VCaP (cell line): ENCODE results near the gene PGBD2.

Source experiments
- H3K27ac ChIP-seq: fragments of 450-650 bp; 2 replicates; pipeline ENCODE4 v1.5.1; 2017
- TF ChIP-seq, protein P1 (sequence below): fragments of 450-650 bp; conservative IDR thresholded peaks from 2 replicates; pipeline ENCODE4 v1.5.1; 2017; ENCODE audit warnings: mild to moderate bottlenecking, moderate library complexity

PGBD2 gene

DNA sequence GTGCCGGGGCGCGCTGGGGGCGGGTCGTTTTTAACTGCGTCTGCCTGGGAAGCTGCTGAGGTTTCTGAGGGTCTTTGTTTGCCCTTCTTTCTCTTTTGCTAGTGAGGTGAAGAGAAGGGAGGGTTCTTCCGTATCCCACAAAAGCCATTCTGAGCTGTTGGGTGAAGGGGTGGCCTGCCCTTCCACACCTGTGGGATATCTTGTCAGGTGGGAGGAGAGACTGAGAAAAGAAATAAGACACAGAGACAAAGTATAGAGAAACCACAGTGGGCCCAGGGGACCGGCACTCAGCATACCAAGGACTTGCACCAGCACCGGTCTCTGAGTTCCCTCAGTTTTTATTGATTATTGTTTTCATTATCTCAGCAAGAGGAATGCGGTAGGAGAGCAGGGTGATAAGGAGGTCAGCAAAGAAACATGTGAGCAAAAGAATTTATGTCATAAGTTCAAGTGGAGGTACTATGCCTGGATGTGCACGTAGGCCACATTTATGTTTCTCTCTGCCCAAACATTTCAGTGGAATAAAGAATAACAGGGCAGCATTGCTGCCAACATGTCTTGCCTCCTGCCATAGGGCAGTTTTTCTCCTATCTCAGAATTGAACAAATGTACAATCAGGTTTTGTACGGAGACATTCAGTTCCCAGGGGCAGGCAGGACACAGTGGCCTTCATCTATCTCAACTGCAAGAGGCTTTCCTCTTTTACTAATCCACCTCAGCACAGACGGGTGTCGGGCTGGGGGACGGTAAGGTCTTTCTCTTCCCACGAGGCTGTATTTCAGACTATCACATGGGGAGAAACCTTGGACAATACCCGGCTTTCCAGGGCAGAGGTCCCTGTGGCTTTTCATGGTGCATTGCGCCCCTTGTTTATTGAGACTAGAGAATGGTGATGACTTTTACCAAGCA lies 972 bp downstream of the PGBD2 start:
- peak overlapping the region; percentile 79 for H3K27ac ChIP-seq
- TF ChIP-seq, protein P1, sequence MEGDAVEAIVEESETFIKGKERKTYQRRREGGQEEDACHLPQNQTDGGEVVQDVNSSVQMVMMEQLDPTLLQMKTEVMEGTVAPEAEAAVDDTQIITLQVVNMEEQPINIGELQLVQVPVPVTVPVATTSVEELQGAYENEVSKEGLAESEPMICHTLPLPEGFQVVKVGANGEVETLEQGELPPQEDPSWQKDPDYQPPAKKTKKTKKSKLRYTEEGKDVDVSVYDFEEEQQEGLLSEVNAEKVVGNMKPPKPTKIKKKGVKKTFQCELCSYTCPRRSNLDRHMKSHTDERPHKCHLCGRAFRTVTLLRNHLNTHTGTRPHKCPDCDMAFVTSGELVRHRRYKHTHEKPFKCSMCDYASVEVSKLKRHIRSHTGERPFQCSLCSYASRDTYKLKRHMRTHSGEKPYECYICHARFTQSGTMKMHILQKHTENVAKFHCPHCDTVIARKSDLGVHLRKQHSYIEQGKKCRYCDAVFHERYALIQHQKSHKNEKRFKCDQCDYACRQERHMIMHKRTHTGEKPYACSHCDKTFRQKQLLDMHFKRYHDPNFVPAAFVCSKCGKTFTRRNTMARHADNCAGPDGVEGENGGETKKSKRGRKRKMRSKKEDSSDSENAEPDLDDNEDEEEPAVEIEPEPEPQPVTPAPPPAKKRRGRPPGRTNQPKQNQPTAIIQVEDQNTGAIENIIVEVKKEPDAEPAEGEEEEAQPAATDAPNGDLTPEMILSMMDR: no peak

DNA sequence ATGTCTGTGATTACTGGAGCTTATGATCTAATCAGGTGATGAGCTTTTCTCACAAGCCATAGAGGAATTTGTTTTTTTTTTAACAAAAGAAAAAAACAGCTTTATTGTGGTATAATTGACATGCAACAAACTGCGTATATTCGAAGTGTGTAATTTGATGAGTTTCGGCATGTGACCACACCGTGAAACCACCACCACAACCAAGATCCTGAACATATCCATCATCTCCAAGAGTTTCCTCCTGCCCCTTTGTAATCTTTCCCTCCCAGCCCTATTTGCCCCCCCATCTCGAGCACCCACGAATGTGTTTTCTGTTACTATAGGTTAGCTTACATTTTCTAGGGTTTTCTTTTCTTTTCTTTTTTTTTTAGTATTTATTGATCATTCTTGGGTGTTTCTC lies 4.7 kb downstream of the PGBD2 start:
- H3K27ac ChIP-seq: no peak overlapping the region

DNA sequence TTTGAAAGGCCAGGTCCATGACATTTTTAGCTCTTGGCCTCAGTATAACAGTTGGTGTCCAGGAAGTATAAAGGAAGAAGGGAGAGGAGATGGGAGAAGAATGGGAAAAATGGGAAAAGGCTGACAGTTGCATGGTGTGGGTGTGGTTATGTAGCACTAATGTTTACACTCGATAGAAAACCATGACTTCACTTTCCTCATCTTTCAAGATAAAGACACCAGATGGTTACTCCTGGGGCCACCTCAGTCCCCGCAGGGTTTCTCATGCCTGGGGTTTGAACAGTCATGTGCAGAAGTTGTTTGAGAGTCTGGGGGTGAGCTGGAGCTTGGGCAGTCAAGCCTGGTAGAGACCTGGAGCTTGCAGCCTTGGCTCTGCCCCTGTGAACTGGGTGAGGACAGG lies 7.9 kb downstream of the PGBD2 start:
- no peak overlapping the region for H3K27ac ChIP-seq
- TF ChIP-seq, protein P1: no peak

More for the DNA sequence above, 4.7 kb downstream of the PGBD2 start:
- TF ChIP-seq, protein P1: no peak

DNA sequence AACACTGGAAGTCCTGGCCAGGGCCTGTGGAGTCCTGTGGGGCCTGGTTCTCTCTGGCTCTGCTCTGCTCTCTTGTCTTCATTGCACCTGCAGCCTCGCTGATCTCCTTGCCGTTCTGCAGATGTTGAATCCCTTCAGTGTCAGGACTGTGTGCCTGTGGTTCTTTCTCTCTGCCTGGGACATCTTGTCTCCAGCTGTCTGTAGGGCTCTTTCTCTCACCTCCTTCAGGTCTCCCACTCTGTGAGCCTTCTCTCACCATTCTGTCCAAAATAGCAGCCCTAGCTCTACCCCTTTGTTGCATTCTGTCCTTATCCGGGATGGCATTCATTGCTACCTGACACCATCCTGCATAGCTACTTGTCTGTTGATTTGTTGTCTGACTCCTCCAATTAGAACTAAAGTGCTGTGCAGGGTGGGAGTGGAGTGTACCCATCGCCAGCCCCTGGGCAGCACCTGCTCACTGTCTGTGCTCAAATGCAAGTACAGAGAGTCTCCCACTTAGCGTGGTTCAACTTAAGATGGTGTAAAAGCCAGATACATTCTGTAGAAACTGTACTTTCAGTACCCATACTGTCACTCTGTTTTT lies 8.9 kb downstream of the PGBD2 start:
- TF ChIP-seq, protein P1: no peak

DNA sequence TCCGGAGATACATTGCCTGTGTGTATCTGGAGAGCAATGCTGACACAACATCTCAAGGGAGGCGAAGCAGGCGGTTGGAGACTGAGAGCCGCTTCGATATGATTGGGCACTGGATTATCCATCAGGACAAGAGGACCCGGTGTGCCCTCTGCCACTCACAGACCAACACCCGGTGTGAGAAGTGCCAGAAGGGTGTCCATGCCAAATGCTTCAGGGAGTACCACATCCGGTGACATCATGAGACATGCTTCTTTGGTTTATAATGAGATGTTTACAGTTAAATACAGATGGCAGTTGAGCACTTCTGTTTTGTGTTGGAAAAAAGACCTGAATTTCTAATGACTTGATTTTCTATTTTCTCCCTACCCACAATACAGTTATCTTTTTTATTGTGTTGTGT lies 12.1 kb downstream of the PGBD2 start:
- TF ChIP-seq, protein P1: no peak
- no peak overlapping the region for H3K27ac ChIP-seq

More for the DNA sequence above, 8.9 kb downstream of the PGBD2 start:
- H3K27ac ChIP-seq: no peak overlapping the region

DNA sequence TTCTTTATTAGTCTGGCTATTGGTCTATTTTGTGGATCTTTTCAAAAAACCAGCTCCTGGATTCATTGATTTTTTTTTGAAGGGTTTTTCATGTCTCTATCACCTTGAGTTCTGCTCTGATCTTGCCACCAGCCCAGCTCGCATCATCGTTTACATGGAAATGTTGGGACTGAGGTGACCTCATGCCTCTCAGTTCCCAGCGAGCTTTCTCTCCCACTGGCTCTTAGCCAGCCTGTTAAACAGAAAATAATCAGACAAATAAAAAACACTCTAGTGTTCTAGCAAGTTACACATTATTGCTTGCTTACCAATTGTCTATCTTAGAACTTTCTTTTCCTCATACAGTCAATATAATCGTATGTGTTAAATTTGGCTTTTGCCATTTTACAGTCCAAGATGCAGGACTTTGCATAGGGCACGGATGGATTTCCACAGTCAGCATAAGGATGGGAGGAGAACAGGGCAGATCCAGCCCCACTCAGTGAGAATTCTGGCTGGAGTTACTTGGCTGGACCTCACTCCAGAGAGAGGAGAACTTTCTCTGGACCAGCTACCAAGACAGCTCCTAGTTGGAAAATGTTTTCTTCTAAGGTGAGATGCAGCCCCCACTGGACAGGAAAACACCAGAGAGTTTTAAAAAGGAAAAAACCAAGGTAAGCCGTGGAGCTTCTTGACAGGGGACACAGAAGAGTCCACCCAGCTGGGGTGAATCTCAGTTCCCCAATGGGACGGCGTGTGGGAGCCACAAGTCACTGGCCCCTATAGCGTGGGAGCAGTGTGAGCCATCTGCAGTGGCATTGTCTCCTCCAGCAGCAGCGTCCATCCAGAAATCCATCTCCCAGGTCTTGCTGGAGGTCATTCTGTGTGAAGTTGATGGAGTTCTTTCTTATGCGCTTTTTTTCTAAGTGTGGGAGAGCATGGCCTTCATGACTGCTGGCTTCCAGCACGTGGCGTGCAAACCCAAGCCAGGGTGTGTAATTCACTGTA lies 17.6 kb downstream of the PGBD2 start:
- H3K27ac ChIP-seq: peak overlapping the region; percentile 28
- TF ChIP-seq, protein P1: no peak
